Measurements from ENCODE around the gene PCGF1.

The PCGF1 gene

GRCh38 chr2:74531666-74532065 is 24.2 kb upstream of the PCGF1 start:
- no peak for TF ChIP-seq REST (IDR thresholded peaks at IDR 0.05; ENCODE audit: insufficient read depth in 1 of 2, low read depth in 2 of 2, low read length in 2 of 2)
- TF ChIP-seq POLR2AphosphoS5 (IDR thresholded peaks at IDR 0.05; ENCODE audit: low read depth, low read length): no peak
- TF ChIP-seq TAF1 (IDR thresholded peaks at IDR 0.05; ENCODE audit: borderline replicate concordance, insufficient read depth, low read length): no peak
- no peak for TF ChIP-seq FOXP2 (optimal IDR thresholded peaks at IDR 0.05; ENCODE audit: borderline replicate concordance, extremely low read depth, extremely low read length, insufficient read depth)
- TF ChIP-seq SIN3A (IDR thresholded peaks at IDR 0.05; ENCODE audit: borderline replicate concordance, insufficient read depth, low read length): no peak

- TF ChIP-seq REST (IDR thresholded peaks at IDR 0.05; ENCODE audit: insufficient read depth in 1 of 2, low read depth in 2 of 2, low read length in 2 of 2) (no peak), TAF1 (IDR thresholded peaks at IDR 0.05; ENCODE audit: borderline replicate concordance, insufficient read depth, low read length) (no peak), SIN3A (IDR thresholded peaks at IDR 0.05; ENCODE audit: borderline replicate concordance, insufficient read depth, low read length) (peak; percentile 89; the same call in 1 of the 2 replicates), POLR2AphosphoS5 (IDR thresholded peaks at IDR 0.05; ENCODE audit: low read depth, low read length) (no peak), FOXP2 (optimal IDR thresholded peaks at IDR 0.05; ENCODE audit: borderline replicate concordance, extremely low read depth, extremely low read length, insufficient read depth) (no peak)
Observed at GRCh38 chr2:74530239-74531187, 23.0 kb upstream of the PCGF1 start.

GRCh38 chr2:74529357-74530238 is 22.1 kb upstream of the PCGF1 start, which contains the start of the genes AUP1 and HTRA2:
AUP1 (minus strand) TSS chr2:74529706; CDS start chr2:74529629, 77 bp downstream.
HTRA2 (plus strand) TSS chr2:74529933; CDS start chr2:74530007, 74 bp downstream.
- peak; percentile 38; the same call in 1 of the 2 replicates for TF ChIP-seq SIN3A (IDR thresholded peaks at IDR 0.05; ENCODE audit: borderline replicate concordance, insufficient read depth, low read length)
- TF ChIP-seq REST (IDR thresholded peaks at IDR 0.05; ENCODE audit: insufficient read depth in 1 of 2, low read depth in 2 of 2, low read length in 2 of 2): 0 out of 4 replicates have a peak, but pooled peaks of 1 of the 2 experiments have one; percentile 10
- peak; percentile 69 for TF ChIP-seq FOXP2 (optimal IDR thresholded peaks at IDR 0.05; ENCODE audit: borderline replicate concordance, extremely low read depth, extremely low read length, insufficient read depth)
- TF ChIP-seq POLR2AphosphoS5 (IDR thresholded peaks at IDR 0.05; ENCODE audit: low read depth, low read length): peak; percentile 96
- peak; percentile 67; the same call in 1 of the 2 replicates for TF ChIP-seq TAF1 (IDR thresholded peaks at IDR 0.05; ENCODE audit: borderline replicate concordance, insufficient read depth, low read length)

GRCh38 chr2:74528600-74529356 is 21.3 kb upstream of the PCGF1 start:
- no peak for TF ChIP-seq SIN3A (IDR thresholded peaks at IDR 0.05; ENCODE audit: borderline replicate concordance, insufficient read depth, low read length)
- TF ChIP-seq FOXP2 (optimal IDR thresholded peaks at IDR 0.05; ENCODE audit: borderline replicate concordance, extremely low read depth, extremely low read length, insufficient read depth): no peak
- TF ChIP-seq REST (IDR thresholded peaks at IDR 0.05; ENCODE audit: insufficient read depth in 1 of 2, low read depth in 2 of 2, low read length in 2 of 2): no peak
- TF ChIP-seq TAF1 (IDR thresholded peaks at IDR 0.05; ENCODE audit: borderline replicate concordance, insufficient read depth, low read length): no peak
- no peak for TF ChIP-seq POLR2AphosphoS5 (IDR thresholded peaks at IDR 0.05; ENCODE audit: low read depth, low read length)
